Smooth muscle cell (in vitro differentiated cells): ENCODE measurements around the gene GLA. TPM values are rescaled to one million over a fixed set of nuclear protein-coding genes. Genes with fewer than 3 reads are reported as not detected.

ENCODE experiments used
- DNase-seq: peaks from one replicate; lab custom pipeline; 2025; ENCODE audit not compliant: unreplicated experiment; lab: John Stamatoyannopoulos, UW
- H2AFZ ChIP-seq: fragments of 200-600 bp; sonication (generic); 2 replicates; pipeline ENCODE4 v1.6.0; 2016; ENCODE audit warnings: antibody characterized with exemption, low read depth, mild to moderate bottlenecking
- H3F3A ChIP-seq: fragments of 200-600 bp; sonication (generic); 2 replicates; pipeline ENCODE4 v1.6.0; 2017; ENCODE audit warnings: antibody characterized with exemption, low read depth
- H3K27ac ChIP-seq: fragments of 200-600 bp; sonication (generic); 2 replicates; pipeline ENCODE4 v1.5.1; 2016; ENCODE audit warnings: low read depth, mild to moderate bottlenecking
- H3K27me3 ChIP-seq: fragments of 200-600 bp; sonication (generic); 2 replicates; pipeline ENCODE4 v1.6.1; 2016; ENCODE audit warnings: low read depth, mild to moderate bottlenecking
- H3K36me3 ChIP-seq: fragments of 200-600 bp; sonication (generic); 2 replicates; pipeline ENCODE4 v1.5.1; 2016; ENCODE audit warnings: low read depth
- H3K4me1 ChIP-seq: fragments of 200-600 bp; sonication (generic); 2 replicates; pipeline ENCODE4 v1.5.1; 2016; ENCODE audit warnings: low read depth
- H3K4me2 ChIP-seq: fragments of 200-600 bp; sonication (generic); 2 replicates; pipeline ENCODE4 v1.6.0; 2016; ENCODE audit warnings: mild to moderate bottlenecking
- H3K4me3 ChIP-seq: fragments of 200-600 bp; sonication (generic); 2 replicates; pipeline ENCODE4 v1.5.1; 2016; ENCODE audit warnings: mild to moderate bottlenecking
- H3K79me2 ChIP-seq: fragments of 200-600 bp; sonication (generic); 2 replicates; pipeline ENCODE4 v1.6.0; 2016; ENCODE audit warnings: low read depth, mild to moderate bottlenecking
- H3K9ac ChIP-seq: fragments of 200-600 bp; sonication (generic); 2 replicates; pipeline ENCODE4 v1.6.0; 2016; ENCODE audit warnings: low read depth
- H3K9me3 ChIP-seq: fragments of 200-600 bp; sonication (generic); replicated peaks from 2 replicates; pipeline ENCODE4 v1.5.1; 2016; ENCODE audit warnings: low read depth
- H4K20me1 ChIP-seq: fragments of 200-600 bp; sonication (generic); 2 replicates; pipeline ENCODE4 v1.6.0; 2016; ENCODE audit warnings: low read depth
- WGBS: methylation state at CpG from one replicate; pipeline ENCODE4 v1.1.7; 2016; ENCODE audit warnings: low lambda C conversion rate; 5-methylcytosine and 5-hydroxymethylcytosine counted together
- polyA plus RNA-seq: library from polyadenylated mRNA; unstranded; fragments of >200 nt; fragmentation: Nextera tagmentation; extraction: Ambion mirVana; gene quantifications from 2 replicates; pipeline ENCODE4 v1.2.1, GENCODE V29; 2016
- total RNA-seq: library from RNA; depleted of rRNA; stranded (reverse); fragments of >200 nt; gene quantifications from 2 replicates; pipeline ENCODE4 v1.2.3, GENCODE V29; 2014
- TF ChIP-seq, protein P1 (sequence below): fragments of 200-600 bp; sonication (generic); IDR thresholded peaks from 2 replicates; pipeline ENCODE4 v1.5.1; 2017; ENCODE audit warnings: borderline replicate concordance, mild to moderate bottlenecking, antibody characterized with exemption; ENCODE audit not compliant: insufficient read depth, poor library complexity, severe bottlenecking

The GLA gene
- total and polyA plus RNA-seq, 2 experiments from 2014 or later = 41.2 to 46.9 TPM

DNA sequence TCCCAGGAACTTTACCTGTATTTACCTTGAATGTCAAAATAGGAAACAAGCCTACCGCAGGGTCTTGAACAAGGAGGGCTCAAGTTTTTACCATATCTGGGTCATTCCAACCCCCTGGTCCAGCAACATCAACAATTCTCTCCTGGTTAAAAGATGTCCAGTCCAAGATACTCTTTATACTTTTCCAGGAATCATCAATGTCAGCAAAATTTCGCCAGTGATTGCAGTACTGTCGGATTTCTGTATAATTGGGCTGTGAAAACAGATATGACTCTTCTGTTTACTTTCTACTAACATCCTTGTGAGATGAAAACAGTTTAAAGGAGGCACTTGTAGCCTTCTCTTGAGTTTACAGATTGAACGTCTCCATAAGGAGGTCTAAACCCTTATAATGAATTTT lies 9.0 kb downstream of the GLA start:
- no peaks in the 10 kb centered on the region for H3K9me3 ChIP-seq
- no peaks in the 10 kb centered on the region for H3K27me3 ChIP-seq
- H3K4me1 ChIP-seq = no peaks in the 10 kb centered on the region
- no peaks in the 10 kb centered on the region for H3F3A ChIP-seq
- no peak overlapping the region for H3K9ac ChIP-seq
- TF ChIP-seq, protein P1, sequence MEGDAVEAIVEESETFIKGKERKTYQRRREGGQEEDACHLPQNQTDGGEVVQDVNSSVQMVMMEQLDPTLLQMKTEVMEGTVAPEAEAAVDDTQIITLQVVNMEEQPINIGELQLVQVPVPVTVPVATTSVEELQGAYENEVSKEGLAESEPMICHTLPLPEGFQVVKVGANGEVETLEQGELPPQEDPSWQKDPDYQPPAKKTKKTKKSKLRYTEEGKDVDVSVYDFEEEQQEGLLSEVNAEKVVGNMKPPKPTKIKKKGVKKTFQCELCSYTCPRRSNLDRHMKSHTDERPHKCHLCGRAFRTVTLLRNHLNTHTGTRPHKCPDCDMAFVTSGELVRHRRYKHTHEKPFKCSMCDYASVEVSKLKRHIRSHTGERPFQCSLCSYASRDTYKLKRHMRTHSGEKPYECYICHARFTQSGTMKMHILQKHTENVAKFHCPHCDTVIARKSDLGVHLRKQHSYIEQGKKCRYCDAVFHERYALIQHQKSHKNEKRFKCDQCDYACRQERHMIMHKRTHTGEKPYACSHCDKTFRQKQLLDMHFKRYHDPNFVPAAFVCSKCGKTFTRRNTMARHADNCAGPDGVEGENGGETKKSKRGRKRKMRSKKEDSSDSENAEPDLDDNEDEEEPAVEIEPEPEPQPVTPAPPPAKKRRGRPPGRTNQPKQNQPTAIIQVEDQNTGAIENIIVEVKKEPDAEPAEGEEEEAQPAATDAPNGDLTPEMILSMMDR = no peak
- WGBS = 82% methylated on average over 4 of the region's 4 CpGs
- H3K79me2 ChIP-seq = no peaks in the 10 kb centered on the region
- no peak overlapping the region for H3K27ac ChIP-seq
- H3K4me2 ChIP-seq = no peak overlapping the region
- H3K4me3 ChIP-seq = no peak overlapping the region
- H4K20me1 ChIP-seq = peaks cover 10% of the 10 kb centered on the region
- no peak overlapping the region for H2AFZ ChIP-seq
- DNase-seq = no peak
- H3K36me3 ChIP-seq = no peaks in the 10 kb centered on the region

DNA sequence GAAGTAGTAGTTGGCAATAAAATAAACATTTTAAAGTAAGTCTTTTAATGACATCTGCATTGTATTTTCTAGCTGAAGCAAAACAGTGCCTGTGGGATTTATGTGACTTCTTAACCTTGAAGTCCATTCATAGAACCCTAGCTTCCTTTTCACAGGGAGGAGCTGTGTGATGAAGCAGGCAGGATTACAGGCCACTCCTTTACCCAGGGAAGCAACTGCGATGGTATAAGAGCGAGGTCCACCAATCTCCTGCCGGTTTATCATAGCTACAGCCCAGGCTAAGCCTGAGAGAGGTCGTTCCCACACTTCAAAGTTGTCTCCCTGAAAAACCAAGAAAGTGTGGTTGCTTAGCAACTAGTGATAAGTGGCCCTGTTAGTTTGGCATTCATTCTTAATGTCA lies 9.9 kb downstream of the GLA start:
- Histone ChIP-seq H3K4me3 (no peak overlapping the region), H3K79me2 (no peaks in the 10 kb centered on the region), H3K27ac (peak overlapping the region; percentile 35), H3K9me3 (no peaks in the 10 kb centered on the region), H4K20me1 (peaks cover 10% of the 10 kb centered on the region), H3K36me3 (no peaks in the 10 kb centered on the region), H3K9ac (no peak overlapping the region), H3K27me3 (no peaks in the 10 kb centered on the region), H2AFZ (no peak overlapping the region), H3K4me2 (no peak overlapping the region), H3F3A (no peaks in the 10 kb centered on the region), H3K4me1 (no peaks in the 10 kb centered on the region)
- DNase-seq = no peak
- WGBS = 60% methylated on average over 4 of the region's 4 CpGs
- TF ChIP-seq, protein P1 = no peak

DNA sequence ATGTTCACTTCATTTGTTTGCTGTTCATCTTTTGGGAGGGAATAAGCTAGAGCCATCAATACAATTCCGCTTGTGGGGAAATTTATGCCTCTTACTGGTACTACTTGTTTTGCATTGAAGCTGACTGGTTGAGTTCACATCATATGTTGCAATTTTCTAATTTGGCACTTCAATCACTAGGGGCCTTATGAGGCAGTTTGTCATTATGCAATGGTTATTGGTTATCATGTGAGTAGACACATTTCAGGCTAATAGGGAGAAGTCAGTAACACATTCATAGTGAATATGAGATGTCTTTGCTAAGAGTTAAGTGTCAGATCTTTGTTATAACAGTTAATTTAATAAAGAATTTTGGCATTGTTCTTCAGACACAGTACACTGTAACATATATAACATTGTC lies 11.9 kb downstream of the GLA start:
- H3K36me3 ChIP-seq = no peaks in the 10 kb centered on the region
- DNase-seq = no peak
- WGBS = 83% methylated on average over 1 of the region's 1 CpG

DNA sequence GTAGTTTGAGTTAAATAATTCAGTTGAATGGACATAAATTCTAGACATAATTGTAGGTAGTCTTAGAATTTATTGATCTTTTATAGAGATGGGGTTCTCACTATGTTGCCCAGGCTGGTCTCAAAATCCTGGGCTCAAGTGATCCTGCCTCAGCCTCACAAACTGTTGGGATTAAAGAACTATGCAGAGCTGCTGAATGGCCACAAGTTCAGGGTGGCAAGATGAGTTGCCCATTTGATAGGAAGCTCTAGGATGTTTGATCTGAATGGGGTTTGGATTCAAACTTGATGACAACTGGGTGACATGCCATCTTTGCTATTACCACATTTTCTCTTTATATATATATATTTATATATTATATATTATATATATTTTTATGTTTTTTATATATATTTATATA lies 13.4 kb downstream of the GLA start:
- peaks cover 7% of the 10 kb centered on the region for H3K79me2 ChIP-seq
- no peaks in the 10 kb centered on the region for H3K36me3 ChIP-seq
- H3K4me1 ChIP-seq = no peaks in the 10 kb centered on the region
- H3K4me2 ChIP-seq = no peak overlapping the region
- H3K27ac ChIP-seq = peak overlapping the region; percentile 24
- peaks cover 14% of the 10 kb centered on the region for H4K20me1 ChIP-seq
- no peaks in the 10 kb centered on the region for H3K27me3 ChIP-seq
- no peak overlapping the region for H2AFZ ChIP-seq
- TF ChIP-seq, protein P1 = no peak
- H3K9me3 ChIP-seq = no peaks in the 10 kb centered on the region
- no peak overlapping the region for H3K4me3 ChIP-seq
- no peak overlapping the region for H3K9ac ChIP-seq
- DNase-seq = no peak
- H3F3A ChIP-seq = no peaks in the 10 kb centered on the region

More for the DNA sequence above, 11.9 kb downstream of the GLA start:
- Histone ChIP-seq H3K4me1 (no peaks in the 10 kb centered on the region), H3F3A (no peaks in the 10 kb centered on the region), H3K9me3 (no peaks in the 10 kb centered on the region), H3K27me3 (no peaks in the 10 kb centered on the region), H3K79me2 (peaks cover 7% of the 10 kb centered on the region), H4K20me1 (peaks cover 14% of the 10 kb centered on the region), H3K9ac (no peak overlapping the region), H3K4me2 (no peak overlapping the region), H2AFZ (no peak overlapping the region), H3K4me3 (no peak overlapping the region), H3K27ac (no peak overlapping the region)
- TF ChIP-seq, protein P1 = no peak
